ENCODE data around the gene FOXO6.

GRCh38 chr1:41387667-41388091, 26.4 kb downstream of the FOXO6 start:
- TF ChIP-seq CTCF (IDR thresholded peaks at IDR 0.05) (no peak), EP300 (IDR thresholded peaks at IDR 0.05; ENCODE audit: low read depth) (no peak), POLR2AphosphoS5 (IDR thresholded peaks at IDR 0.05) (no peak)

All from transverse colon (tissue), 4 donors.